Nephron progenitor cell (in vitro differentiated cells): ENCODE results near the gene DDX28.

Source experiments
- DNase-seq: peaks from one replicate; pipeline ENCODE4 v3.0.0; 2021
- H3K27ac Mint-ChIP-seq: 2 replicates; pipeline ENCODE4 v1.8.0; 2021; ENCODE audit warnings: mild to moderate bottlenecking, moderate library complexity, mixed read lengths
- H3K27me3 Mint-ChIP-seq: 2 replicates; pipeline ENCODE4 v1.8.0; 2021; ENCODE audit warnings: mild to moderate bottlenecking, low read depth, mixed read lengths; ENCODE audit not compliant: poor library complexity
- H3K36me3 Mint-ChIP-seq: 2 replicates; pipeline ENCODE4 v1.8.0; 2021; ENCODE audit warnings: low read depth, mixed read lengths
- H3K4me1 Mint-ChIP-seq: 2 replicates; pipeline ENCODE4 v1.8.0; 2021; ENCODE audit warnings: mixed read lengths
- H3K4me3 Mint-ChIP-seq: 2 replicates; pipeline ENCODE4 v1.8.0; 2021; ENCODE audit warnings: mild to moderate bottlenecking, moderate library complexity, mixed read lengths
- H3K9me3 Mint-ChIP-seq: 2 replicates; pipeline ENCODE4 v1.8.0; 2021; ENCODE audit warnings: mild to moderate bottlenecking, moderate library complexity, mixed read lengths
- TF ChIP-seq, protein P1 (sequence below): fragments of 200-600 bp; sonication (generic); IDR thresholded peaks from 2 replicates; pipeline ENCODE4 v1.5.0; 2021; ENCODE audit warnings: antibody characterized with exemption

Gene DDX28

DNA sequence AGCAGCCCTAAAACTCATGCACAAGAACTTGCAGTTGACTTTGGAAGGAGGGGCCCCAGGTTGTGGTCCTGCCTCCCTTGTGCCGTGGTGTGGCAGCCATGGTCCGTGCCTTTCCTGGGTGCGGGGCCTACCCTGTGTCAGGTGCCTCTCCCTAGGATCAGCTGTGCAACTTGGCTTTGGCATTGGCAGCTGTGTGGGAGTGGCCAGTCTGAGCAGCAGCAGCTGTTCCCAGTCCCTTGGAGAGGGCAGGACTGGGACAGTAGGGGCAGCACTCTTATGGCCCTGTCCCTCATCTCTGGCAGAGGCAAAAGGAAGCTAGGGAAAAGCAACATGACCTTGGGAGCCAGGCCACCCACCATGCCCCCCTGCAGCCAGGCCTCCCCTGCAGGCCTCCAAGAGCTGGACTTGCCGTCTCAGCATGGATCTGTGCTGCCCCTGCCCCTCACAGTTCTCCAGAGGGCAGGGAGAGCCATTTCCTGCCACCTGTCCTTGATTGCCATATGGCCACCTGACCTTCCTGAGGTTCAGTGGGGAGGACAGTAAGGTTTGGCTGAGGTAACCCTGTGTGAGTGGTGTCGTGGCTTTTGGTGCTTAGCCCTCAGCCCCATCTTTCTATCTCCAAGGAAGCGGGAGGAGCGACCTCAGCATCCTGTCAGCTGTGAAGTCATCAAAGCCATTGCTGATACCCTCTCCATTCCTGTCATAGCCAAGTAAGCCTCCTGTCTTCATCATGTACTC lies 46.6 kb upstream of the DDX28 start:
- H3K27me3 Mint-ChIP-seq = peaks cover 6% of the 10 kb centered on the region
- H3K27ac Mint-ChIP-seq = no peak overlapping the region
- DNase-seq = no peak
- no peak overlapping the region for H3K4me3 Mint-ChIP-seq
- TF ChIP-seq, protein P1, sequence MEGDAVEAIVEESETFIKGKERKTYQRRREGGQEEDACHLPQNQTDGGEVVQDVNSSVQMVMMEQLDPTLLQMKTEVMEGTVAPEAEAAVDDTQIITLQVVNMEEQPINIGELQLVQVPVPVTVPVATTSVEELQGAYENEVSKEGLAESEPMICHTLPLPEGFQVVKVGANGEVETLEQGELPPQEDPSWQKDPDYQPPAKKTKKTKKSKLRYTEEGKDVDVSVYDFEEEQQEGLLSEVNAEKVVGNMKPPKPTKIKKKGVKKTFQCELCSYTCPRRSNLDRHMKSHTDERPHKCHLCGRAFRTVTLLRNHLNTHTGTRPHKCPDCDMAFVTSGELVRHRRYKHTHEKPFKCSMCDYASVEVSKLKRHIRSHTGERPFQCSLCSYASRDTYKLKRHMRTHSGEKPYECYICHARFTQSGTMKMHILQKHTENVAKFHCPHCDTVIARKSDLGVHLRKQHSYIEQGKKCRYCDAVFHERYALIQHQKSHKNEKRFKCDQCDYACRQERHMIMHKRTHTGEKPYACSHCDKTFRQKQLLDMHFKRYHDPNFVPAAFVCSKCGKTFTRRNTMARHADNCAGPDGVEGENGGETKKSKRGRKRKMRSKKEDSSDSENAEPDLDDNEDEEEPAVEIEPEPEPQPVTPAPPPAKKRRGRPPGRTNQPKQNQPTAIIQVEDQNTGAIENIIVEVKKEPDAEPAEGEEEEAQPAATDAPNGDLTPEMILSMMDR = no peak
- peaks cover 24% of the 10 kb centered on the region for H3K4me1 Mint-ChIP-seq
- no peaks in the 10 kb centered on the region for H3K9me3 Mint-ChIP-seq
- H3K36me3 Mint-ChIP-seq = peaks cover 45% of the 10 kb centered on the region

DNA sequence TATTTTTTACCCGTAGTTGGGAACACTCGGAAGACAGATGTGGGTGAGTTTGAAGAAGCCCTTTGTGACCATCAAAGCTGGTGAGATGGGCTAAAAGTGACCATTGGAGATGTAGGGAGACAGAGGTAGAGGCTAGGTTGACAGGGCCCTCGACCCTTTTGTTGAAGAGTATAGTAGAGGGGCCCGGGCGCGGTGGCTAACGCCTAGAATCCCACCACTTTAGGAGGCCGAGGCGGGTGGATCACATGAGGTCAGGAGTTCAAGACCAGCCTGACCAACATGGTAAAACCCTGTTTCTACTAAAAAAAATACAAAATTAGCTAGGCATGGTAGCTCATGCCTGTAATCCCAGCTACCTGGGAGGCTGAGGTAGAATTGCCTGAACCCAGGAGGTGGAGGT lies 45.9 kb upstream of the DDX28 start:
- Mint-ChIP-seq H3K27me3 (peaks cover 6% of the 10 kb centered on the region), H3K36me3 (peaks cover 37% of the 10 kb centered on the region), H3K27ac (no peak overlapping the region), H3K4me3 (no peak overlapping the region), H3K9me3 (no peaks in the 10 kb centered on the region), H3K4me1 (peaks cover 17% of the 10 kb centered on the region)
- no peak for DNase-seq
- TF ChIP-seq, protein P1 = no peak

DNA sequence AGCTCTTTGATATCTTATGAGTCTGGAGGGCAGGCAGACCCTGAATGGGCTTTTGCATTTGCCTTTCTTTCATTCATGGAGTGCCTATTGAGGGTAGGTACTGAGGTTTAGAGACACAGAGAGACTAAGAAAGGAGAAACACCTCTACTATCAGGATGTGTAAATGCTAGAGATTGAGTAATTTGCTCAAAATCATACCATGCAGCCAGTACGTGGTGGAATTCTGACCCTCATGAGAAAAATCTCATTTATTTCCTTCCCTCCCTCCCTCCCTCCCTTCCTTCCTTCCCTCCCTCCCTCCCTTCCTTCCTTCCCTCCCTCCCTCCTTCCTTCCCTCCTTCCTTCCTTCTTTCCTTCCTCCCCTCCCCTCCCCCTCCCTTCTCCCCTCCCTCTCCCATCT lies 43.7 kb upstream of the DDX28 start:
- no peak for DNase-seq
- Mint-ChIP-seq H3K27me3 (peaks cover 2% of the 10 kb centered on the region), H3K4me1 (peaks cover 16% of the 10 kb centered on the region), H3K27ac (no peak overlapping the region), H3K9me3 (no peaks in the 10 kb centered on the region), H3K4me3 (no peak overlapping the region), H3K36me3 (peaks cover 26% of the 10 kb centered on the region)
- TF ChIP-seq, protein P1 = no peak

DNA sequence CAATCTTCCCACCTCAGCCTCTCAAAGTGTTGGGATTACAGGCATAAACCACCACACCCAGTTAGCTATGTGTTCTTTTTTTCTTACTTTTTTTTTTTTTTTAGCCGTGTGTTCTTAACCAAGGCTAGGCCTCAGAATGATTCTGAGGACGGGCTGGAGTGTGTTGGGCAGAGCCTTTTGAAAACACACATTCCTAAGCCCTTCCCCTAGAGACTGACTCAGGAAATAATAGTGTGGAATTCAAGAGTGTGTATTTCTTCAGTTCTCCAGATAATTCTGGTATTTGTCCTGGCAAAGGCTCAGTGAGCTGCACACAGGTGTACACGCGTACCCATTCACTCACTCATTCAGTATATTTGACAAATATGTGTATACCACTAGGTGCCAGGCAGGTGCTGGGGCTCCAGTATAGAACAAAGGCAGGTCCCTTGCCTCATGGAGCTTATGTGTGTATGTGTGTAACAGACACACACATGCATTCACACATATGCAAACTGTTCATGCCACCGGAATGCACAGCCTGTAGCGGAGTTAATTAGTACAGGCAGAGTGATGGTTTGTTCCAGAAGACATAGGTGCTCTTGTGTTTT lies 42.8 kb upstream of the DDX28 start:
- Mint-ChIP-seq H3K27ac (peak overlapping the region; percentile 39), H3K4me3 (no peak overlapping the region), H3K4me1 (peaks cover 10% of the 10 kb centered on the region), H3K27me3 (peaks cover 2% of the 10 kb centered on the region), H3K36me3 (peaks cover 22% of the 10 kb centered on the region), H3K9me3 (no peaks in the 10 kb centered on the region)
- TF ChIP-seq, protein P1 = no peak
- no peak for DNase-seq

DNA sequence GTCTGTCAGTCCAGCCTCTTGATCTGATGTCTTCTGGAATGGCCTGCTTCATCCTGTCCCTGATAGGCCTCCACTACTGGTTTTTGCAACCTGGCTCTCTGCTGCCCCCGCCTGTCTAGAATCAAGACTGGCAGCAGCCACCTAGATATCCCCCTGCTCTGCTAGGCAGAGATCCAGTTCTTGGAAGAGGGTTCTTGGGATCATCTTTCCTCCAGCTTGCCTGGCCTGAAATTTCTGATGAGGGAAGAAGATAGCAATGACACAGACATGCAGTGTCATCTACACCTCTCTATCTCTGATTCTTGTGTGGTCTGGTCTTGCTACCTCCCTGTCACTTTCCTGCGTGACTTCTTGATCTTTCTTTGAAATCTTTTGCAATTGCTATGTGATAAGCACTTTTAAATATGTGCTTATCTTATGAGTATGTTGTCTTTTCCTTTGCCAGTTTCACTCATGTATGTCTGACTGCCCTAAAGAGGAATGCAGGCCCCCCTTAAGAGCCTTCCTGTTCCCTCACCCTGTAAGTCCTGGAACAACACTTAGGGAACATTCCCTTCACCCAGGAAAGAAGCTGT lies 41.8 kb upstream of the DDX28 start:
- TF ChIP-seq, protein P1 = peak; percentile 84
- Mint-ChIP-seq H3K27ac (no peak overlapping the region), H3K4me3 (no peak overlapping the region), H3K36me3 (peaks cover 18% of the 10 kb centered on the region), H3K4me1 (peaks cover 6% of the 10 kb centered on the region), H3K27me3 (peaks cover 2% of the 10 kb centered on the region), H3K9me3 (no peaks in the 10 kb centered on the region)
- peak; percentile 76 for DNase-seq
